Measurements from ENCODE around the gene CASTOR2.
"Not testable (repeated sequence)": the region's sequence is repeated elsewhere in the genome, so short reads cannot be mapped to it uniquely, and the experiment has no call there.

The CASTOR2 gene

DNA sequence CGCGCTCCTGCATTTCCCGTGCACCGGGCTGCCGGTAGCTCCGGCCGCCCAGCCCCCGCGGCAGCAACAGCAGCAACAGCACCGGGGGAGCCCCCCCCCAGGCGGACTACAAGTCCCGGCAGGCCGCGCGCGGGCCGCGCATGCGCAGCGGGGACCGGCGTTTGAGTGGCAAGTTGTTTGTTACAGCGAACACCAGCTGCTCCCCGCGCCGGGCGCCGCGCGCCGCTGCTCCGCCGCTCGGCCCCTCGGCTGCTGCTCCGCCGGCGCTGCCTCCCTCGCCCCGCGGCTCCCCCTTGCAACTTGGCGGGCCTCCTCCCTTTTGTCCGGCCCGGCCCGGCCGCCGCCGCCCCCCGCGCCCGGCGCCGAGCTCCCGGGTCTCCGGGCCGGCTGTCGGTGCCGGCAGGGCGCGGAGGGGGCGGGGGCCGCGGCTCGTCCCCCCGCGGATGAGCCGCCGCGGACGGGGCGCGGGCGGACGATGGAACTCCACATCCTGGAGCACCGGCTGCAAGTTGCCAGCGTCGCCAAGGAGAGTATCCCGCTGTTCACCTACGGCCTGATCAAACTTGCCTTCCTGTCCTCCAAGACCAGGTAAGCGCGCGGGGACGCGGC, at the start of gene CASTOR2:
Gene CASTOR2 (plus strand): TSS at position 195 of the 609 bp plus-strand sequence. CDS start 281 bp downstream, at position 476.
- peak; percentile 45 to 59 (median 47) for DNase-seq (ENCODE audit: low read depth in 2 of 3, low spot score in 1 of 3)

DNA sequence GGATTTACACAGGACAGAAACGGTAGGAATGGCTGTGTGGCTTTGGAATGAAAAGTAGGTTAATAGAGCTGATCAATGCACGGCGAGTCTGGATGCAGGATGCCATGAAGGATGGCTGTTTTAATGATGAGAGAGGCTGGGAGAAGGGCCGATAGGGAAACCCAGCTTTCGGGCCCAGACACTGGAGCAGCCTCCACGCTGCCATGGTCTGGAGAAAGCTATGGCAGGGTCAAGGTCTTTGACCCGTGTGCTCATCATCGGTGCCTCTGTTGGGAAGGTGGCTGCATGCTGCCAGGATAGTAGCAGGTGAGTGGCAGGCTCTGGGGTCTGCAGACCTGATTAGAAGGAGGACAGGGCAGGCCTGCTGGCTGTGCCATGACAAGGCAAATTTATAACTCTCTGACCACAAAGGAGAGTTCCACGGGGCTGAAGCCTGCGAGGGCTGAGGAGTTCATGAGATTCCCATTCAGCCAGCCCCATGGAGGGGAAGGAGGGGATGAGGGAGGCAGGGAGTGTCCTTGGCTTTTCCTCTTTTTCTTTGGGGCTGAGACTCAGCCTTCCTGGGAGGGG, 42.1 kb upstream of the CASTOR2 start:
- not testable (repeated sequence) for DNase-seq (ENCODE audit: low read depth in 2 of 3, low spot score in 1 of 3)

DNA sequence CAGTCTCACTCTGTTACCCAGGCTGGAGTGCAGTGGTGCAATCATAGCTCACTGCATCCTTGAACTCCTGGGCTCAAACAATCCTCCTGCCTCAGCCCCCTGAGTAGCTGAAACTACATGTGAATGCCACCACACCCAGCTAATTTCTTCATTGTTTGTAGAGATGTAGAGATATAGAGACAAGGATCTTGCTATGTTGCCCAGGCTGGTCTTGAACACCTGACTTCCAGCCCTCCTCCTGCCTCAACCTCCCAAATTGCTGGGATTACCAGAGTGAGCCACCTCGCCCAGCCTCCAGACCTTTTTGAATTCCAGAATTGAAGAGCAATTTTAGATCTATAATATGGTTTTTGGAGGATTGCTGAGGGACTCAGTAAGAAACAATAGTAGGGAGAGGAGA, 40.9 kb upstream of the CASTOR2 start:
- DNase-seq (ENCODE audit: low read depth in 2 of 3, low spot score in 1 of 3) = not testable (repeated sequence)

GRCh38 chr7:74926968-74927367, 37.5 kb upstream of the CASTOR2 start:
- DNase-seq (ENCODE audit: low read depth in 2 of 3, low spot score in 1 of 3) = not testable (repeated sequence)

- DNase-seq (ENCODE audit: low read depth in 2 of 3, low spot score in 1 of 3) = not testable (repeated sequence)
Measured at GRCh38 chr7:74931563-74932328, 32.8 kb upstream of the CASTOR2 start.

GRCh38 chr7:74939429-74939828, 25.1 kb upstream of the CASTOR2 start:
- not testable (repeated sequence) for DNase-seq (ENCODE audit: low read depth in 2 of 3, low spot score in 1 of 3)

DNA sequence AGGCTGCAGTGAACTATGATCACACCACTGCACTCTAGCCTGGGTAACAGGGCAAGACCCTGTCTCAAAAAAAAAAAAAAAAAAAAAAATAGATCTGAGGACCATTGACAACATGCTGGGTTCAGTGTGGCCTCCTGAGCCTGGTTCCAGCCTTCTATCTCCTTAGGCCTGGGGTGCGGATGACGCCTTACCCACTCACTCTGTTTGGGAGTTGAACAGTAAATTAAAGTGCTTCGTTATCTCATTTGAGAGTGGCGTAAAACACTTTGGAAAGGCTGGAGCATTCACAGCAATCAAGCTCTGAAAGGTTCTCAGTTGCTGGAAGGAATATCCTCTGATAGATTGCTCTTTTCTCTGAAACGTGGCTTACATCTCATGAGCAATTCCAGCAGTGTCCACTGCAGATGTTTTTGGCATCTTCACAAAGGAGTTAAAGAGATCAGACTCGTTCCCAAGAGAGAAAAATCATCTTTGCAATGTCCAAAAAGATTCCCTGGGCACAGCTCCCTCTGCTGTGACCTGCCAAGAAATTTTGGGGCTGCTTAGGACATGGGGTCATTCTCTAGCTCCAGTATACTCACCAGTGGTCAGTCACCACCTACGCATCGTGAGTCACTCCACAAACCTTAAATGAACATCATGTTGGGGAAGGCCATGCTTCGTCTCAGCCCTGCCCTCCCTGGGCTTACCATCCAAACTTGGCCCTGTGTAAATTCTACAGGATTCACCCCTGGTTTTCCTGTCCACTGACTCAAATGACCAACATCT, 23.0 kb upstream of the CASTOR2 start:
- DNase-seq (ENCODE audit: low read depth in 2 of 3, low spot score in 1 of 3) = not testable (repeated sequence)

GRCh38 chr7:74943923-74944322, 20.6 kb upstream of the CASTOR2 start:
- not testable (repeated sequence) for DNase-seq (ENCODE audit: low read depth in 2 of 3, low spot score in 1 of 3)

DNA sequence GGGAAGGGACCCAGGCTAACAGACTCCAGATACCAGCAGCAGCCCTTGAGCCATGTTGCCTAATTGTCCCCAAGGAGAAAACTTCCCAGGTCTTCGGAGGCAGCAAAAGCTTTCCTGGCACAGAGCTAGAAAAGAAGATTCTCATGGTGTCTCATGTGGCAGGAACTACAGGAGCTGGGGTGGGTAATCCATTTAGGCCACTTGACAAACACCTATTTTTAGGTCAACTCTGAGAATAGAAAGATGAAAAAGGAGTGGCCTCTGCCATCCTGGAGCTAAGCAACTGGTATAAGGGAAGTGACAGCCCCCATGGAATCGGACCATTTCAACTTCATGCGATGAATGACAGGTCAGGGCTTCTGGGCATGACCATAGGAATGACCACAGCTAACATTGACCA, 16.8 kb upstream of the CASTOR2 start:
- DNase-seq (ENCODE audit: low read depth in 2 of 3, low spot score in 1 of 3) = not testable (repeated sequence)

GRCh38 chr7:74953774-74954173, 10.7 kb upstream of the CASTOR2 start:
- not testable (repeated sequence) for DNase-seq (ENCODE audit: low read depth in 2 of 3, low spot score in 1 of 3)

GRCh38 chr7:74958328-74958727, 6.2 kb upstream of the CASTOR2 start:
- DNase-seq (ENCODE audit: low read depth in 2 of 3, low spot score in 1 of 3) = not testable (repeated sequence)

GRCh38 chr7:74963704-74964510, 598 bp upstream of the CASTOR2 start:
- DNase-seq (ENCODE audit: low read depth in 2 of 3, low spot score in 1 of 3) = not testable (repeated sequence)

DNA sequence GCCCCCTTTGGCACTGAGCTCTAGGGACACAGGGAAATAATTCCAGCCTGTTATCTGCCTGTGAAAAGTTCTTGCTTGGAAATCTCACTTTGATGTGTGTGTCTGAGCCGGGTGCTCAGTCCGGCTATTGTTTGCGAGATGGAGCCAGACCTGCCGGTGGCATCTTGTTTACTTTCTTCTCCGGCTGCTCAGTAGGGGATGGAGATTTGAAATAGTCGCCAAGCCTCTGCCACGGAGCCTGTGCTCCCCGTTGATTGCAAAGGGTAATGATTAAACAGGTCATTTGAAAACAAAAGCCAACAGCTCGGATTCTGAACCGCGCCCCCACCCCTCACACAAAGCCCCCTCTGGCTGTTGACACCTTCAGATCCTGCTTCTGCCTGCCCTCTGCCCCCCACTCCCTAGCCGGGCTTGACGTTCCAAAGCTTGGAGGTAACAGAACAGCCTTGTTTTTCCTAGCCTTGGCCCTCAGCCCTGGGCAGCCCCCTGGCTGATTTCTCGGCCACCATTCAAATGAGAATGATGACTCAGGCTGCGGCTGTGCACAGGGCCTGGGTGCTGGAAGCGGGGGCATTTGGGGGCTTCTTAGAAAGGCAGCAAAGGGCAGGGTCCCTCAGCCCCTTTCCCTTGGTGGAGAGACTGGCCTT, 1.8 kb downstream of the CASTOR2 start:
- DNase-seq (ENCODE audit: low read depth in 2 of 3, low spot score in 1 of 3) = not testable (repeated sequence)

GRCh38 chr7:74966909-74967308, 2.4 kb downstream of the CASTOR2 start:
- not testable (repeated sequence) for DNase-seq (ENCODE audit: low read depth in 2 of 3, low spot score in 1 of 3)

DNA sequence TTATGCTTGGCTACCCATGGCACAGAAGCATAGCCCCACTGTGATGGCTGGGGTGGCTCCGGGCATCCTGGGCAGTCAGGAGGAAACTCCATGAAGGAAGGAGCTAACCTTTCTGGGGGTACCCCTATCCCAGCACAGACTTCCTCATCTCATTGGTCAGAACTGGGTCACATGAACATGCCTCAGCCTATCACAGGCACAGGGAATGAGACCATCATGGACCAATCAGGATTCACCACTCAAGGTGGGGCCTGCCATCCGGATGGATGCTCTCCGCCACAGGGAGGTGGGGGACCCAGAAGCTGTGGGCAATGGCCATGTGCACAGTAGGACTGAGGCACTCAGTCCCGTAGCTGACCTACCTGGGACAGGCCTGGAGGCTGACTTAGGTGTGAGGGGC, 6.9 kb downstream of the CASTOR2 start:
- DNase-seq (ENCODE audit: low read depth in 2 of 3, low spot score in 1 of 3) = not testable (repeated sequence)

GRCh38 chr7:74972377-74972776, 7.9 kb downstream of the CASTOR2 start:
- not testable (repeated sequence) for DNase-seq (ENCODE audit: low read depth in 2 of 3, low spot score in 1 of 3)

- not testable (repeated sequence) for DNase-seq (ENCODE audit: low read depth in 2 of 3, low spot score in 1 of 3)
Measured at GRCh38 chr7:74975959-74976358, 11.5 kb downstream of the CASTOR2 start.

DNA sequence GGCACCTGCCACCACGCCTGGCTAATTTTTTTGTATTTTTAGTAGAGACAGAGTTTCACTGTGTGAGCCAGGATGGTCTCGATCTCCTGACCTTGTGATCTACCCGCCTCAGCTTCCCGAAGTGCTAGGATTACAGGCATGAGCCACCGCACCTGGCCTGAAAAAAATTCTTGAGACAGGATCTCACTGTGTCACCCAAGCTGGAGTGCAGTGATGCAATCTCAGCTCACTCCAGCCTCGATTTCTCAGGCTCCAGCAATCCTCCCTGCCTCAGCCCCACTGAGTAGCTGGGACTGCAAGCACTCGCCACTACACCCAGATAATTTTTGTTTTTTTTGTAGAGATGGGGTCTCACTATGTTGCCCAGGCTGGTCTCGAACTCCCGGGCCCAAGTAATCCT, 13.0 kb downstream of the CASTOR2 start:
- DNase-seq (ENCODE audit: low read depth in 2 of 3, low spot score in 1 of 3) = not testable (repeated sequence)

DNA sequence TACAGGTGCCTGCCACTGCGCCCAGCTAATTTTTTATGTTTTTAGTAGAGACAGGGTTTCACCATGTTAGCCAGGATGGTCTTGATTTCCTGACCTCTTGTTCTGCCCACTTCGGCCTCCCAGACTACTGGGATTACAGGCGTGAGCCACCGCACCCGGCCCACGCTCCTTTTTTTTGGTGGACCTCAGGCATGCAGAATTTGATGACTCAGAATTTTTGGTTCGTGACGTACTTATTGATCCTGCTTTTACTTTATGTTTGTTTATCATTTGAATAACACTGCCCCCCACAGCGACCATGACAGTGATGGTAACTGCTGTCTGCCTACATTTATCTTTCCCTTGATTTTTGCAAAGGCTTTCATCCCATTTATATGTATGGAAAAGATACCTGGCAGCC, 23.9 kb downstream of the CASTOR2 start:
- DNase-seq (ENCODE audit: low read depth in 2 of 3, low spot score in 1 of 3) = not testable (repeated sequence)

DNA sequence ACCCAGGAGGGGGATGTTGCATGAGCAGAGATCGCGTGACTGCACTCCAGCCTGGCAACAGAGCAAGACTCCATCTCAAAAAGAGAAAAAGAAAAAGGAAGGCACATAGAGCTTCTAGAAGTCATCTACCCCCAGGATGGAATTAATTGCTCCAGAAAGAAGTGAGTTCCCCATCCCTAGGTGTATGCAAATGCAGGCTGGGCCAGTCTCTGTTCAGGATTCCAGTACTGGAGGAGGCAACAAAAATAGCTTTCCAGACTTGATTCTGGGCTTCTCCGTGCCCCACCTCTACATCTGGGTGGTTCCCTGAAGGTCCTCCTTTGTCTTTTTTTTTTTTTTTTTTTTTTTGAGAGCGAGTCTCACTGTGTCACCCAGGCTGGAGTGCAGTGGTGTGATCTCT, 28.6 kb downstream of the CASTOR2 start:
- no peak for DNase-seq (ENCODE audit: low read depth in 2 of 3, low spot score in 1 of 3)

Data from stimulated activated CD4-positive, alpha-beta T cell treated with anti-CD3 and anti-CD28 coated beads, Interleukin-12 subunit alpha, Interleukin-12 subunit beta, amount 100 ng/mL, for 48 hours (primary cell).